RWPE2 (cell line): ENCODE measurements around the gene RMDN2.

Source experiments
- ATAC-seq: fragments of 200-7000 bp; cut with Tn5 transposase; 3 replicates; pipeline ENCODE4 v1.9.1; 2021; ENCODE audit warnings: low read depth
- DNase-seq: peaks from one replicate; pipeline ENCODE4 v3.0.0-alpha.2; 2020; ENCODE audit warnings: low spot score
- H3K27ac ChIP-seq: fragments of 450-650 bp; 2 replicates; pipeline ENCODE4 v1.5.1; 2017; ENCODE audit warnings: mild to moderate bottlenecking; ENCODE audit not compliant: poor library complexity, severe bottlenecking
- H3K27me3 ChIP-seq: fragments of 250-450 bp; sonication (Bioruptor Pico); 2 replicates; pipeline ENCODE4 v1.5.1; 2021; ENCODE audit warnings: mild to moderate bottlenecking, moderate library complexity; ENCODE audit not compliant: insufficient read depth, poor library complexity, severe bottlenecking
- H3K36me3 ChIP-seq: fragments of 250-450 bp; sonication (Bioruptor Pico); 2 replicates; pipeline ENCODE4 v1.5.1; 2020; ENCODE audit warnings: low read depth, mild to moderate bottlenecking, moderate library complexity
- H3K4me1 ChIP-seq: fragments of 250-450 bp; sonication (Bioruptor Pico); 2 replicates; pipeline ENCODE4 v1.5.1; 2021; ENCODE audit warnings: mild to moderate bottlenecking, moderate library complexity; ENCODE audit not compliant: insufficient read depth, poor library complexity, severe bottlenecking
- H3K4me3 ChIP-seq: fragments of 250-450 bp; sonication (Bioruptor Pico); 2 replicates; pipeline ENCODE4 v1.5.1; 2021; ENCODE audit warnings: mild to moderate bottlenecking, moderate library complexity; ENCODE audit not compliant: severe bottlenecking
- H3K9me3 ChIP-seq: fragments of 250-450 bp; sonication (Bioruptor Pico); 2 replicates; pipeline ENCODE4 v1.5.1; 2021; ENCODE audit warnings: mild to moderate bottlenecking, moderate library complexity; ENCODE audit not compliant: severe bottlenecking
- TF ChIP-seq, protein P1 (sequence below): fragments of 450-650 bp; IDR thresholded peaks from one replicate; pipeline ENCODE4 v1.5.1; 2017; ENCODE audit warnings: mild to moderate bottlenecking, moderate library complexity; ENCODE audit not compliant: poor library complexity, severe bottlenecking

RMDN2 gene

DNA sequence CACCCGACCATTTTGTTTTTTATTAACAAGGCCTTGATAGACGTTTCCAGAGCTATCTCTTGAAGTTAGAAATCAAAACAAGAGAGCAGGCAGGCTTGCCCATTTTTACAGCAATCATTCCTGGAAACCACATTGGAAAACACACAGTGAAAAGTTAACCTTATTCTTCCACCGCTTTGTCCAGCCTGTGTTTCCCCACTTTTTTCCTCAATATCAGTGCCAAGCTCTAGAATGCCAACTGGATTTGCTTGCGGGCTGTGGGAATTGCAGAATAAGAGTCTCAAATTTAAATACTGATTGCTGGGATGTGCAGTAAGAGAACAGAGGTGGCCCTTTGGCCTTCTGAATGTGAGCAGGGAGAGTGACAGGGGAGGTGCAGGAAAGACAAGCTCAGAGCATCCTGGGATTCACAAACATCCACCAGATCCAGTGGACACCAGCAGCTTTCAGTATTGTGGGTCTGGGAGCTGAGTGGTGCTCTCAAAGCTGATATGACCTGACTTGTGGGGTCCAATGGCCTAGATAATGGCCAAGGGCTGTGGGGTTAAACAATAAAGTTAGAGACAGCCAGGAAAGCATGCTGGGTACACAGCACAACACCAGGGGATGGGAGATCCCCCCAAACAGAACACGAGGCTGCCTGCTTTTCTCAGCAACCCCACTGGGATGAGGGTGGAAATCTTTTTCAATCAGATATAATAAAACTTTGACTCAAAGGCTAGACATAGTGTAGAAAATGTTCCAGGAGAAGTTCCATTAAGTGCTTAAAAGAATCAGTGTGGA lies 135.3 kb downstream of the RMDN2 start:
- ATAC-seq (no peak), DNase-seq (no peak)
- Histone ChIP-seq H3K27me3 (no peaks in the 10 kb centered on the region), H3K36me3 (no peaks in the 10 kb centered on the region), H3K9me3 (no peaks in the 10 kb centered on the region), H3K4me3 (no peak overlapping the region), H3K4me1 (peaks cover 4% of the 10 kb centered on the region), H3K27ac (no peak overlapping the region)
- TF ChIP-seq, protein P1, sequence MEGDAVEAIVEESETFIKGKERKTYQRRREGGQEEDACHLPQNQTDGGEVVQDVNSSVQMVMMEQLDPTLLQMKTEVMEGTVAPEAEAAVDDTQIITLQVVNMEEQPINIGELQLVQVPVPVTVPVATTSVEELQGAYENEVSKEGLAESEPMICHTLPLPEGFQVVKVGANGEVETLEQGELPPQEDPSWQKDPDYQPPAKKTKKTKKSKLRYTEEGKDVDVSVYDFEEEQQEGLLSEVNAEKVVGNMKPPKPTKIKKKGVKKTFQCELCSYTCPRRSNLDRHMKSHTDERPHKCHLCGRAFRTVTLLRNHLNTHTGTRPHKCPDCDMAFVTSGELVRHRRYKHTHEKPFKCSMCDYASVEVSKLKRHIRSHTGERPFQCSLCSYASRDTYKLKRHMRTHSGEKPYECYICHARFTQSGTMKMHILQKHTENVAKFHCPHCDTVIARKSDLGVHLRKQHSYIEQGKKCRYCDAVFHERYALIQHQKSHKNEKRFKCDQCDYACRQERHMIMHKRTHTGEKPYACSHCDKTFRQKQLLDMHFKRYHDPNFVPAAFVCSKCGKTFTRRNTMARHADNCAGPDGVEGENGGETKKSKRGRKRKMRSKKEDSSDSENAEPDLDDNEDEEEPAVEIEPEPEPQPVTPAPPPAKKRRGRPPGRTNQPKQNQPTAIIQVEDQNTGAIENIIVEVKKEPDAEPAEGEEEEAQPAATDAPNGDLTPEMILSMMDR: no peak

DNA sequence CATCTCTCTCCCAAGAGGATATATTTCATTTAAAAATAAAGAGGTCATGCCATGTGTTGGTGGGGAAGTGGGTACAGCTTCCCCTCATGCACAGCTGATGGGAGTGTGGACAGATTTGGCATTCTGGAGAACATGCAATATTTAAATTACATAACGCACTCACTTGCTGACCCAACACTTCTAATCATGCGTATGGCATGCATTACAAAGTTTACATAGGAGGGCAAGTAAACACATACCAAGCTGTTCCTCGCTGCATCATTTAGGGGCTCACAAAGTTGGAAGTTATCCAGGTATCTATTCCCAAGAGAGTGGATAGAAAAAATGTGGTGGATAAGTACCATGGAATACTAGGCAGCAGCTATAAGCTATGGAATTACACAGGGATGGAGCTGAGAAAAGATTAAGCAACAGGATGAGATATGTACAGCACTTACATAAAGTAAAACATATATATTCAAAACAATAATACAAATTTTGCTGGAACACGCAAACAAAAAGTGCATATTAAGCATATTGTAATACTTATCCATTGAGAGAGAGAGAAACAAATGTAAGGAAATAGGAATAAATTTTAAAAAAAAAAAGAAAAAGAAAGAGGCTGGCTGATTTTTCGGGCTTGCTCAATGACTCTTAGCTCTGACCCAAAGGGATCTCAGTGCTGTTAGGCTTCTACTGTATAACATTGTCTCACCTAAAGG lies 139.9 kb downstream of the RMDN2 start:
- Histone ChIP-seq H3K27ac (no peak overlapping the region), H3K9me3 (no peaks in the 10 kb centered on the region), H3K4me1 (no peaks in the 10 kb centered on the region), H3K36me3 (no peaks in the 10 kb centered on the region), H3K27me3 (no peaks in the 10 kb centered on the region), H3K4me3 (no peak overlapping the region)
- ATAC-seq: 0 out of 3 replicates have a peak, but pooled peaks have one; percentile 42
- TF ChIP-seq, protein P1: no peak
- no peak for DNase-seq

DNA sequence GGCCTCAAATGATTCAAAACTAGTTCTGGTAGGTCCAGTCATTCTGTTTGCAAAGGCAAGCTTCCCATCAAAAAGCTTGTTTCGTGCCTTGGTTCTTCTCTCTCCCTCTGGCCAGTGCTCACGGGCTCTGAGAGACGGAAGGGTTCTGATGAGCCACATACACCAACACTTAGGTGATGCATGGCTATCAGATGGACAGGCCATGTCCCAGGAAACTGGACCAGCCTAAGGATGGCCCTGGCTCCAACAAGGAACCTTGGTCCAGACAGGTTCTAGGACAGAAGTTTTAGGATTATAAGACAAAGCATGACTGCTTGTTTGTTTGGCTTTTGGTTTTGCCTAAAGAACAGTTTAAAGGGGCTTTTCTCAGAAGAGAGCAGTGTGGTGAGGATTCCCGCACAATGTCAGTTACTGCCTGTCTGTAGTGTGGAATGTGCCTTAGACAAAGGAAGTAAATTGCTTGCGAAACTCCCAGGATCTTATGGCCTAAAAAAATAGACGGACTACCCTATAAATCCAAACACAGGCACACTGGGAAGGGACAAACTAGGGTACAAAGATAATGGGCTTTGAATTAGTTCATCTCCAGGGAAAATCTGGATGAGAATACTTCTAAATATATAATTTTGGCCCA lies 140.5 kb downstream of the RMDN2 start:
- TF ChIP-seq, protein P1: no peak
- DNase-seq (no peak), ATAC-seq (no peak)
- Histone ChIP-seq H3K4me3 (no peak overlapping the region), H3K27ac (no peak overlapping the region), H3K36me3 (no peaks in the 10 kb centered on the region), H3K9me3 (no peaks in the 10 kb centered on the region), H3K4me1 (no peaks in the 10 kb centered on the region), H3K27me3 (no peaks in the 10 kb centered on the region)

DNA sequence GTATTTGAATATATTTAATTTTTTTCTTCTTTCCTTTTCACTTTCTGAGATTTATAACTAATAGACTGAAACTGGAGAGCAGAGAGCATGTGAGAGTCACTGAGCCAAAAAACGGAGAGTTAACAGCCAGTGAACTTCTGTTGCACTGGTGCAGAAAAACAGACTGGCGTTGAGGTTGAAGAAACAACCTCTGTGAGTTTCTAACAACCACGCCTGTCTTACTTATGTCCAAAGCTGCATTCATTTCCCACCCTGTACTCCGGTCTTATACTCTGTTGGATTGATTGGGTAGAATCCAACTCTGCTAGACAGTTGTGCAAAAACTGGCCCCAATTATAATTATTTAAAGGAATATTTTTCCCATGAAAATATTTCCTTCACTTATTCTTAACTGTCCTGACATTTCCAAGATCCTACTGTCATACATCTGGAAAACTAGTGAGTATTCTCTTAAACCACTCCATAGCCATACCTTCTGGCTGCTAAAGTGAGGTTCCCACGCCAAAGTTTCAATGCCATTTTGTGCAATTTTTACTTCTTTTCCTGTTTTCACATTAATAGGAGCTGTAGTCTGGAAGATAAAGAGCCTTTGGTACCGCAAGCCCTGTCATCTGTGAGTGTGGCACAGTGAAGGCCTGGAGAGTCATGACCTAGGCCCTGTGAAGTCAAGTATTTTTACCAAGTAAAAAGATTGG lies 141.5 kb downstream of the RMDN2 start:
- no peak for ATAC-seq
- Histone ChIP-seq H3K27me3 (no peaks in the 10 kb centered on the region), H3K27ac (no peak overlapping the region), H3K36me3 (no peaks in the 10 kb centered on the region), H3K4me3 (no peak overlapping the region), H3K9me3 (no peaks in the 10 kb centered on the region), H3K4me1 (no peaks in the 10 kb centered on the region)
- DNase-seq: no peak
- TF ChIP-seq, protein P1: no peak
